Stimulated activated naive CD8-positive, alpha-beta T cell treated with anti-CD3 and anti-CD28 coated beads, Interleukin-15, Interleukin-2, amounts not matched to agents 100 ng/mL and 50 ng/mL, for 24 hours (primary cell): ENCODE measurements around the gene SLC24A5.

Experiments
- H3K27ac Mint-ChIP-seq: one replicate; pipeline ENCODE4 v1.8.0; 2021; ENCODE audit warnings: mild to moderate bottlenecking, mixed read lengths
- H3K27me3 Mint-ChIP-seq: one replicate; pipeline ENCODE4 v1.8.0; 2021; ENCODE audit warnings: mixed read lengths
- H3K36me3 Mint-ChIP-seq: one replicate; pipeline ENCODE4 v1.8.0; 2021; ENCODE audit warnings: low read depth, mixed read lengths
- H3K4me1 Mint-ChIP-seq: one replicate; pipeline ENCODE4 v1.8.0; 2021; ENCODE audit warnings: low read depth, mixed read lengths
- H3K4me3 Mint-ChIP-seq: one replicate; pipeline ENCODE4 v1.8.0; 2021; ENCODE audit warnings: mild to moderate bottlenecking, mixed read lengths
- H3K9me3 Mint-ChIP-seq: one replicate; pipeline ENCODE4 v1.8.0; 2021; ENCODE audit warnings: mixed read lengths

Gene SLC24A5

DNA sequence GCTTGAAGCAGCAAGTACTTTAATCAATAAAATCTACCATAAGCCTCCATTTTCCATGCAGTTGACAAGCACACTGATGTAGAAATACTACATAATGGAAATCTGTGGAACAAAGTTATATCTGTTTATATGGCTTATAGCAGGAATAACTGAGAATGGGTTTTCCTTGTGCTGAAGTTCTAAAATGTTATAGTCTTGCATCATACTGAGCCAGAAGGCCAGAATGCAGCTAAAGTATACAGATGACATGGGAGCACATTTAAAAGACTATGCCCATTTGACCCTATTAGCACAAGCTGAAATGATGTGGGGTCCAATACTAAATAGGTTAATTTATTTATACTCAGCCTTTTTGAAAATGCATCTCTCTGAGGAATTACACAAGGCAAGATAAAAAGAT lies 25.1 kb downstream of the SLC24A5 start:
- H3K27me3 Mint-ChIP-seq: no peaks in the 10 kb centered on the region
- no peaks in the 10 kb centered on the region for H3K9me3 Mint-ChIP-seq
- no peak overlapping the region for H3K4me3 Mint-ChIP-seq
- H3K36me3 Mint-ChIP-seq: peaks cover 23% of the 10 kb centered on the region
- H3K27ac Mint-ChIP-seq: no peak overlapping the region
- no peaks in the 10 kb centered on the region for H3K4me1 Mint-ChIP-seq

DNA sequence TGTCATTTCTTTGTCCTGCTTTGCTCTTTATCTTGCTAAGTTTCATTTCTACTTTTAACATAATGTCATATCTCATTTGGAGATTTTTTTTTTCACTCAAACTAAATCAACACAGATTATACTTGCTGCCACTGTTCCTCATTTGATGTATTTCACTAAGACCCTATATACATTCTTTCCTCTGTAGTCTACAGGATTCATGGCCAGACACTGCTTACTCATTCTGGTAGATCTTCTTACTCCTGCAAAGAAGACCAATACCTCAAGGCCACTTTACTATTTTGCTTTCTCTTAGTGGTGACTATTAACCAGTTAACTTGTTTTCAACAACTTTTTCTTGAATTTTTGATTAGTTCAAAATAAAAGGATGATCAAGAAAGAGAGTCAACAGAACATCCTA lies 26.6 kb downstream of the SLC24A5 start:
- Mint-ChIP-seq H3K4me3 (no peak overlapping the region), H3K36me3 (peaks cover 29% of the 10 kb centered on the region), H3K27ac (no peak overlapping the region), H3K9me3 (no peaks in the 10 kb centered on the region), H3K27me3 (no peaks in the 10 kb centered on the region), H3K4me1 (no peaks in the 10 kb centered on the region)

DNA sequence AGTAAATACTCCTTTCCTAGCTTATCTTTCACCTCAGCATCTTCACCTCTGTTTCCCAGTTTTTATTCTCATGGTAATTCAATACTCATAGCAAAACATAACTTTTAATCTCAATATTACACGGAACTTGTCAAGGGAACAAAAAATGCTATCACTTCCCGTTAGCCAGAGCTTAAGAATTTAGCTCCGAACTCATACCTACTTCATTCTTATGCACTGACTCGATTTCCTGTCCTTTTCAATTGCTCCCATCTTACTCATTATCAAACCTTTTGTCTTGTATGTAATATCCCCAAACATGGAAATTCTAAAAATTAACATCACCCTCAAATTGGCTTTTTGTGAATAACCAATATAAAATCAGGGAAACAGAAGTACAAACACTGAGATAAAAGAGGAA lies 29.1 kb downstream of the SLC24A5 start:
- Mint-ChIP-seq H3K4me1 (no peaks in the 10 kb centered on the region), H3K36me3 (peaks cover 29% of the 10 kb centered on the region), H3K27me3 (no peaks in the 10 kb centered on the region), H3K27ac (no peak overlapping the region), H3K9me3 (no peaks in the 10 kb centered on the region), H3K4me3 (no peak overlapping the region)

GRCh38 chr15:48153526-48153925 lies 32.7 kb downstream of the SLC24A5 start:
- Mint-ChIP-seq H3K4me1 (no peaks in the 10 kb centered on the region), H3K27ac (no peak overlapping the region), H3K36me3 (peaks cover 30% of the 10 kb centered on the region)

DNA sequence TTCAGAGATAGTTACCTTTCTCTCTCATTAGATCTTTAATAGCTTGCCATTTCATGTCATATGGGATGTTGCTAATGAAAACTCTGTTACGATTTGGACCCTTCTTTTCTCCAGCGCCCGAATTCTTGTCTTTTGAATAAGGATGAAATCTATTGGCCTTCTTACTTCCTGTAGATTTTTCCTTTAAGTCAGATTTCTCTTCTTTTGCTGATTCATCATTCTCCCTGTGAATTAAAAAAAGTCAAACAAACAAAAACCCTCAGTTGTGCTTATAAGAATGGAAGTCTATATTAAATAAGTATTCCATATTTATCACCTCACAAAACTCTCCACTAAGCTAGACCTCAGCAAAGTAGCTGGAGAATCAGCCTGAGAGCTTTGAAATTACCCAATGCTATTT lies 47.8 kb downstream of the SLC24A5 start:
- Mint-ChIP-seq H3K4me3 (no peak overlapping the region), H3K9me3 (peaks cover 7% of the 10 kb centered on the region), H3K4me1 (no peaks in the 10 kb centered on the region), H3K36me3 (peaks cover 32% of the 10 kb centered on the region), H3K27me3 (no peaks in the 10 kb centered on the region), H3K27ac (no peak overlapping the region)

More at GRCh38 chr15:48153526-48153925, 32.7 kb downstream of the SLC24A5 start:
- no peak overlapping the region for H3K4me3 Mint-ChIP-seq
- no peaks in the 10 kb centered on the region for H3K9me3 Mint-ChIP-seq
- no peaks in the 10 kb centered on the region for H3K27me3 Mint-ChIP-seq

- Mint-ChIP-seq H3K27ac (no peak overlapping the region), H3K9me3 (peaks cover 7% of the 10 kb centered on the region), H3K4me1 (peaks cover 19% of the 10 kb centered on the region), H3K4me3 (no peak overlapping the region), H3K27me3 (no peaks in the 10 kb centered on the region), H3K36me3 (peaks cover 25% of the 10 kb centered on the region)
Observed at GRCh38 chr15:48170981-48171380, 50.2 kb downstream of the SLC24A5 start.

DNA sequence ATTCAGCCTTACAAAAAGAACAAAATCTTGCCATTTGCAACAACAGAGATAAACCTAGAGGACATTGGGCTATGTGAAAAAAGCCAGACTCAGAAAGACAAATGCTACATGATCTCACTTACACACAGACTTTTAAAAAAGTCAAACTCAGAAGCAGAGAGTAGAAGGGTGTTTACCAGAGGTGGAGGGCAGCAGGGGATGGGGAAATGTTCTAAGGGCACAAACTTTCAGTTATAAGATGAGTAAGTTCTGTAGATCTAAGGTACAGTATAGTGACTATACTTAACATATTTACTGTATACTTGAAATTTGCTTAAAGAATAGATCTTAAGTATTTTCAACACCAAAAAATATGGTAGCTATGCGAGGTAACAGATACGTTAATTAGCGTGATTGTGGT lies 54.3 kb downstream of the SLC24A5 start:
- Mint-ChIP-seq H3K4me3 (no peak overlapping the region), H3K4me1 (peaks cover 33% of the 10 kb centered on the region), H3K9me3 (peaks cover 7% of the 10 kb centered on the region), H3K27ac (no peak overlapping the region), H3K27me3 (peaks cover 11% of the 10 kb centered on the region), H3K36me3 (peaks cover 7% of the 10 kb centered on the region)

- Mint-ChIP-seq H3K4me3 (no peak overlapping the region), H3K9me3 (peaks cover 7% of the 10 kb centered on the region), H3K27ac (no peak overlapping the region), H3K4me1 (peaks cover 33% of the 10 kb centered on the region), H3K27me3 (peaks cover 12% of the 10 kb centered on the region), H3K36me3 (peaks cover 7% of the 10 kb centered on the region)
Observed at GRCh38 chr15:48176112-48176511, 55.3 kb downstream of the SLC24A5 start.

DNA sequence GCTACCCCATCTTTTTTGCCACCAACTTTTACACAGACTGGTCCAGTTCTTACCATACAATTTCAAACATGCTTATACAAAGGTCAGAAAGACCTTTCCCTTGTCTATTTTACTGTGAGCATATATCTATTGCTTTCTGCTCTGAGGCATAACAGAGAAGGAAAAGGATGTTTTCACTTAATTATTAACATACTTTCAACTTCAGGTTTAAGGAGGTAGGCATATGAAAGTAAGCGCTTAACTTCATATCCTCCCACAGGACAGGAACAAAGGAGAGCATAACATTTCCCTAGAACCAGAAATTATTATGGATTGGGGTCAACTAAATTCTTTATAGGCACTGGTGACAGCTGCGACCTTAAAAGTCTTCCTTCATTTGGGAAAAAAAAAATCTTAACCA lies 56.2 kb downstream of the SLC24A5 start:
- Mint-ChIP-seq H3K27me3 (peaks cover 18% of the 10 kb centered on the region), H3K27ac (peak overlapping the region; percentile 83), H3K4me3 (peak overlapping the region; percentile 84), H3K9me3 (peaks cover 7% of the 10 kb centered on the region), H3K36me3 (peaks cover 7% of the 10 kb centered on the region), H3K4me1 (peaks cover 33% of the 10 kb centered on the region)

- Mint-ChIP-seq H3K4me3 (peak overlapping the region; percentile 84), H3K9me3 (peaks cover 7% of the 10 kb centered on the region), H3K4me1 (peaks cover 33% of the 10 kb centered on the region), H3K27ac (peak overlapping the region; percentile 83), H3K36me3 (peaks cover 5% of the 10 kb centered on the region), H3K27me3 (peaks cover 21% of the 10 kb centered on the region)
Observed at GRCh38 chr15:48177383-48177765, 56.6 kb downstream of the SLC24A5 start.

- H3K4me3 Mint-ChIP-seq: peak within 1 kb of the TSS; percentile 84
- H3K36me3 Mint-ChIP-seq: no peaks in the 10 kb centered on the region
- H3K9me3 Mint-ChIP-seq: peaks cover 4% of the 10 kb centered on the region
Observed at GRCh38 chr15:48177766-48178647, 57.2 kb downstream of the SLC24A5 start, which contains the start of gene MYEF2. TSS of gene MYEF2 (minus strand) at chr15:48178295. CDS start at chr15:48178237, 58 bp downstream.

DNA sequence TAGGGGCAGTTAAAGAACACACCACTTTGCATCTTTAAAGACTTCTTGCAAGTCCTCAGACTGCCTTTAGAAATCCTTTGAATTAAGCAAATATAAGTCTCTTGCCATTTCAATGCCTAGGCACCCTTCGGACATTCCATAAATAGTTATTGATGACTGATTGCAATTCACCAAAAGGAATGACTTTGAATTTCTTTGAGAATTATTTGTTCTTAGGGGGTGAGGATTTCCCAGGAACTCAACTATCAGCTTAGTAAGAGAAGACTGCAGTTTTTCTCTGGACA lies 57.8 kb downstream of the SLC24A5 start:
- Mint-ChIP-seq H3K9me3 (no peaks in the 10 kb centered on the region), H3K27me3 (peaks cover 26% of the 10 kb centered on the region), H3K27ac (no peak overlapping the region), H3K4me3 (peak overlapping the region; percentile 47), H3K4me1 (peaks cover 33% of the 10 kb centered on the region), H3K36me3 (no peaks in the 10 kb centered on the region)

More at GRCh38 chr15:48177766-48178647, 57.2 kb downstream of the SLC24A5 start, which contains the start of gene MYEF2:
- H3K27ac Mint-ChIP-seq: peak within 1 kb of the TSS; percentile 83
- peaks cover 24% of the 10 kb centered on the region for H3K27me3 Mint-ChIP-seq
- peaks cover 33% of the 10 kb centered on the region for H3K4me1 Mint-ChIP-seq

- Mint-ChIP-seq H3K9me3 (no peaks in the 10 kb centered on the region), H3K27me3 (peaks cover 45% of the 10 kb centered on the region), H3K4me1 (no peaks in the 10 kb centered on the region), H3K36me3 (no peaks in the 10 kb centered on the region), H3K27ac (no peak overlapping the region), H3K4me3 (no peak overlapping the region)
Observed at GRCh38 chr15:48182749-48183148, 62.0 kb downstream of the SLC24A5 start.

DNA sequence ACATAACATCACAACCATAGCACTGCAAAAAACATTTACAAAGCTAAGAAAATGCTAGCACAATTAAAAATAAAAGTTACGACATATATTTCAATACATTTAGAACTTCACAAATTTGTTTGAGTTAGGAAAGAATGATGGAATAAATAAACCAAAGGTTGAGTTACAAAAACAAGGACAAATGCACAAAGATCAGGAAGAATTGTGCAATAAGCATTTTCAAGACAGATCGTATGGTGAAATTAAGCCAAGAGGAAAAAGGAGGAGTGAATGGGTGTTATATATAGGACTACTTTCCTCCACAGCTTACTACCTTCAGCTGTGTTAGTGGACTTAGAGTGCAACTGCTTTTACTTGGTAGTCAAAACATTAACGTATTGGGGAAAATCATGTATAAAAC lies 64.7 kb downstream of the SLC24A5 start:
- Mint-ChIP-seq H3K27ac (no peak overlapping the region), H3K9me3 (no peaks in the 10 kb centered on the region), H3K4me1 (no peaks in the 10 kb centered on the region), H3K27me3 (peaks cover 45% of the 10 kb centered on the region), H3K4me3 (no peak overlapping the region), H3K36me3 (no peaks in the 10 kb centered on the region)

DNA sequence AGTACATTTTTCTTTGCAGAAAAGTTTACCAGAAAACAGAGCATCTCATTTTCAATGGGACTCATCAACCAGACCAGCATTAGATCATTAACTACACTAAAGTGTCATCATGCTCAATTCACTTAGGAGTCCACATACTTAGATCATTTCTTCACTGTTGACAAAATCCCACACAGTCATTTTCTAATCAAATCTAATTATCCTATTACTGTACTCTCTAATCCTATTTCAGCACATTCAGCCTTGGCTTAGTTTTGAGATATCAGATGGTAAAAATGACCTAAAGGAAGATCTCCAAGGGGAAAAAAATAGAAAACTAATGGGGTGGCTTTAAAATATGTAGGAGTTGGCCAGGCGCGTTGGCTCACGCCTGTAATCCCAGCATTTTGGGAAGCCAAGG lies 65.5 kb downstream of the SLC24A5 start:
- H3K36me3 Mint-ChIP-seq: no peaks in the 10 kb centered on the region
- H3K27me3 Mint-ChIP-seq: peaks cover 49% of the 10 kb centered on the region
- no peak overlapping the region for H3K4me3 Mint-ChIP-seq
- no peak overlapping the region for H3K27ac Mint-ChIP-seq
- H3K9me3 Mint-ChIP-seq: no peaks in the 10 kb centered on the region
- no peaks in the 10 kb centered on the region for H3K4me1 Mint-ChIP-seq
